ENCODE measurements around the gene RNF175. TPM values are rescaled to one million over a fixed set of nuclear protein-coding genes. Genes with fewer than 3 reads are reported as not detected.

The RNF175 gene
- total RNA-seq, 1 experiment from 2014 or later: 5.4 TPM

- TF ChIP-seq ARID4B (CRISPR knock-in tag; IDR thresholded peaks at IDR 0.05; ENCODE audit: borderline replicate concordance): peak; percentile 82; the same call in 1 of the 2 replicates
- no peak for TF ChIP-seq ATF2 (CRISPR knock-in tag; IDR thresholded peaks at IDR 0.05; ENCODE audit: borderline replicate concordance, low read depth)
- peak; percentile 80; the same call in 1 of the 2 replicates for TF ChIP-seq ATF1 (CRISPR knock-in tag; IDR thresholded peaks at IDR 0.05)
- 0 out of 2 replicates have a peak, but pooled peaks have one; percentile 19 for TF ChIP-seq SP1 (CRISPR knock-in tag; conservative IDR thresholded peaks at IDR 0.05)
- TF ChIP-seq SOX15 (CRISPR knock-in tag; IDR thresholded peaks at IDR 0.05): no peak
- no peak for TF ChIP-seq ZNF671 (CRISPR knock-in tag; IDR thresholded peaks at IDR 0.05)
- no peak for TF ChIP-seq ATF6 (CRISPR knock-in tag; IDR thresholded peaks at IDR 0.05)
- TF ChIP-seq E2F1 (CRISPR knock-in tag; IDR thresholded peaks at IDR 0.05): no peak
- TF ChIP-seq ERG (CRISPR knock-in tag; IDR thresholded peaks at IDR 0.05): no peak
- peak; percentile 72; the same call in 1 of the 2 replicates for TF ChIP-seq JUN (CRISPR knock-in tag; IDR thresholded peaks at IDR 0.05)
- peak; percentile 88 for TF ChIP-seq ETV6 (CRISPR knock-in tag; IDR thresholded peaks at IDR 0.05)
- TF ChIP-seq IRF2 (CRISPR knock-in tag; IDR thresholded peaks at IDR 0.05; ENCODE audit: borderline replicate concordance, low read depth): no peak; the same call in 1 of the 2 replicates
- 0 out of 2 replicates have a peak, but pooled peaks have one; percentile 29 for TF ChIP-seq ZMAT4 (CRISPR knock-in tag; IDR thresholded peaks at IDR 0.05)
- TF ChIP-seq NFE2L1 (CRISPR knock-in tag; IDR thresholded peaks at IDR 0.05): peak; percentile 75
- 0 out of 2 replicates have a peak, but pooled peaks have one; percentile 14 for TF ChIP-seq USF1 (CRISPR knock-in tag; IDR thresholded peaks at IDR 0.05)
- TF ChIP-seq E2F5 (CRISPR knock-in tag; IDR thresholded peaks at IDR 0.05): peak; percentile 77
- TF ChIP-seq CREB1 (CRISPR knock-in tag; IDR thresholded peaks at IDR 0.05): peak; percentile 31; the same call in 1 of the 2 replicates
- TF ChIP-seq GRHL2 (CRISPR knock-in tag; IDR thresholded peaks at IDR 0.05; ENCODE audit: insufficient replicate concordance, severe bottlenecking): no peak
- TF ChIP-seq ZNF138 (CRISPR knock-in tag; conservative IDR thresholded peaks at IDR 0.05): no peak
- no peak for TF ChIP-seq USF2 (CRISPR knock-in tag; IDR thresholded peaks at IDR 0.05)
- TF ChIP-seq JAZF1 (CRISPR knock-in tag; IDR thresholded peaks at IDR 0.05): no peak
- TF ChIP-seq MLX (CRISPR knock-in tag; IDR thresholded peaks at IDR 0.05): 0 out of 2 replicates have a peak, but pooled peaks have one; percentile 66
- no peak for TF ChIP-seq SMAD4 (CRISPR knock-in tag; IDR thresholded peaks at IDR 0.05)
Measured at GRCh38 chr4:153759407-153760316, at the start of gene RNF175 (continued).
